Measurements from ENCODE around the gene NADSYN1.

NADSYN1 gene

DNA sequence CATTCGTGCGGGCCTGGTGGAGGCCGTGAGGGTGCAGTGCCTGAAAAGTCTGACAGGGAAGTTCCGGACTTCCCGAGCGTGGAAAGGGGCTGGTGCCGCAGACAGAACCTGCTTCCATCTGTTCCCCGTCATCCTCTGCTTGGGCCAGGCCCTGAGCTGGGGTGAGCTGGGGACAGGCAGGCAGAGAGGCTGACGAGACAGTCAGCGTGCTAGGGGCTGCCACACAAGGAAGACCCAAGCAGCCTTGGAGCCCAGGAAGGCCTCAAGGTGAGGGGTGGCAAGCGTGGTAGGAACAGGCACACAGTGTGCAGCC, 25.5 kb downstream of the NADSYN1 start:
- H3K4me3 ChIP-seq (ENCODE audit: insufficient read depth, low read depth, low read length, poor library complexity, severe bottlenecking): no peak overlapping the region
- no peak overlapping the region for H3K27ac ChIP-seq (ENCODE audit: insufficient read depth, low read length, poor library complexity, severe bottlenecking)
- no peak for DNase-seq
- H3K36me3 ChIP-seq (ENCODE audit: control insufficient read depth, insufficient read depth, low read length): peaks cover 91% of the 10 kb centered on the region
- no peaks in the 10 kb centered on the region for H3K27me3 ChIP-seq (replicated peaks; ENCODE audit: control insufficient read depth, insufficient read depth, low read length, poor library complexity, severe bottlenecking)
- H3K4me1 ChIP-seq (ENCODE audit: control insufficient read depth, insufficient read depth, low read length, poor library complexity, severe bottlenecking): no peaks in the 10 kb centered on the region
- no peaks in the 10 kb centered on the region for H3K9me3 ChIP-seq (ENCODE audit: control insufficient read depth, low read length)

DNA sequence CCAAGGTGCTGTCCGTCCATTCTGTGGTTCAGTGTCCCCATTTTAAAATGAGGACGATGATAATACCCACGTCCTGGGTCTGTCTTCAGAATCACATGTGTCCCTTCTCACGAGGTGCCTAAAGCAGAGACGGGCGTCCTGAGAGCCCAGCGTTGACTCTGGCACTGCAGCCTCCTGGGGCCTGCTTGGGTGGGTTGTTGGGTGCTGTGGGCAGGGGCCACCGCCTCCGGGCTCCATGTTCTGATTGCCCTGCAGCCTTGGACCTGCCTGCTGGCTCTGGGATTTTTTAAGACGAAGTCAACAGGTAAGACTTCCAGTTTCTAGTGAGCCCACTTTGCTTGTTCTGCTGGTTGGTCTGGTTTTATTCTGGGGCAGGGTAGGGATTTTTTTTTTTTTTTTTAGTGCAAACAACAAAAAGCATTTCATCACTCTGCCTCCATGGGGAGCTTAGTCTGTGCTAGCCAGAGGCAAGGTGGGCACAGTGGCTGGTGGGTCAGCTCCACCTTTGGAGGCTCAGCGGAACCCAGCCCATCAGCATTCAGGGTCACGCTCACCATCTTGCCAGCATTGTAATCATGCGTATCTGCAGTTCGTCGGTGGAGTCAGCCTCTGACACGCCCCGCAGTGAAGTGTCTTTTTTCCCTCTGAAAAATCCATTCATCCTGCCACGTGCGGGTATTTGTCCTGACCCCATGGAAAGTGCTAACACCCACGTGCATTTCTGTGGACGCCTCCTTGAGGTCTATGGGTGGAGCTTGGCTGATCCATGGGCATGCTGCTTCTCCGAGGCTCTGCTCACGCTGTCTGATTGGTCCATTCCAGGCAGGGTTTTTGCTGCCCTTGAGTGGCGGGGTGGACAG, 28.3 kb downstream of the NADSYN1 start:
- no peak for DNase-seq
- Histone ChIP-seq H3K27me3 (replicated peaks; ENCODE audit: control insufficient read depth, insufficient read depth, low read length, poor library complexity, severe bottlenecking) (no peaks in the 10 kb centered on the region), H3K4me1 (ENCODE audit: control insufficient read depth, insufficient read depth, low read length, poor library complexity, severe bottlenecking) (no peaks in the 10 kb centered on the region), H3K4me3 (ENCODE audit: insufficient read depth, low read depth, low read length, poor library complexity, severe bottlenecking) (no peak overlapping the region), H3K27ac (ENCODE audit: insufficient read depth, low read length, poor library complexity, severe bottlenecking) (no peak overlapping the region), H3K36me3 (ENCODE audit: control insufficient read depth, insufficient read depth, low read length) (peaks cover 95% of the 10 kb centered on the region), H3K9me3 (ENCODE audit: control insufficient read depth, low read length) (no peaks in the 10 kb centered on the region)

DNA sequence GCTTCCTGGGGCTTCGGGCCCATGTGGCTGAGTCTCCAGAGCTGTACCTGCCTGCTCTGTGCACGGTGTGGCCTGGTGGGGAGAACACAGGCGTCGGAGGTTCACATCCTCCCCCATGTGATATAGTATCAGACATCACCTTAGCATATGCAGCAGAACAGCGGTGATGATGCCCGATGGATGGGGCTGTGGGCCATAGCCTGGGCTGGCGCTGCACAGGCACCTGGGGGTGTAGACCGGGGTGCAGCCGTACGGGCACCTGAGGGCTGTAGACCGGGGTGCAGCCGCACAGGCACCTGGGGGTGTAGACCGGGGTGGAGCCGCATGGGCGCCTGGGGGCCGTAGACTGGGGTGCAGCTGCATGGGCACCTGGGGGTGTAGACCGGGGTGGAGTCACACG, 29.2 kb downstream of the NADSYN1 start:
- no peak overlapping the region for H3K4me3 ChIP-seq (ENCODE audit: insufficient read depth, low read depth, low read length, poor library complexity, severe bottlenecking)
- no peak overlapping the region for H3K27ac ChIP-seq (ENCODE audit: insufficient read depth, low read length, poor library complexity, severe bottlenecking)
- peaks cover 89% of the 10 kb centered on the region for H3K36me3 ChIP-seq (ENCODE audit: control insufficient read depth, insufficient read depth, low read length)
- H3K27me3 ChIP-seq (replicated peaks; ENCODE audit: control insufficient read depth, insufficient read depth, low read length, poor library complexity, severe bottlenecking): no peaks in the 10 kb centered on the region
- DNase-seq: no peak
- H3K9me3 ChIP-seq (ENCODE audit: control insufficient read depth, low read length): no peaks in the 10 kb centered on the region
- H3K4me1 ChIP-seq (ENCODE audit: control insufficient read depth, insufficient read depth, low read length, poor library complexity, severe bottlenecking): no peaks in the 10 kb centered on the region

DNA sequence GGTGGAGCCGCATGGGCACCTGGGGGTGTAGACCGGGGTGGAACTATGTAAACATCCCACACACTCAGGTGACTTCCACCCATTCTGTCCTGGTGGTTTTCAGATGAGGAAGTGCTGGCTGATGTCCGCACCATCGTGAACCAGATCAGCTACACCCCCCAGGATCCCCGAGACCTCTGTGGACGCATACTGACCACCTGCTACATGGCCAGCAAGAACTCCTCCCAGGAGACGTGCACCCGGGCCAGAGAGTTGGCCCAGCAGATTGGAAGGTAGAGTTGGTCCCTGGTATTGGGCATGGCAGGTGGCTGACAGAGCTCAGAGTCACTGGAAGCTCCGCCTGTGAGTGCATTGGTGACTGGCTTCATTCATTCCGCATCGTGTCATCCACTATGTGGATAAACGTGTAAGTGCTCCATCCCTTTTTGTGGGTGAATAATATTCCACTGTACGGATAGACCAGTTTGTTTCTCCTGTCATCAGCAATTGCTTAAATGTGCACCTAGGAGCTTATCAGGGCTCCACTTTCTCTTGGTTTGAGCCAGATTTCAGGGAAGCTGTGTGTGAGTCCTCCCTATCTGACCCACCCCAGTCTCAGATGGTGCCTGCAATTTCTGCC, 29.9 kb downstream of the NADSYN1 start:
- Histone ChIP-seq H3K36me3 (ENCODE audit: control insufficient read depth, insufficient read depth, low read length) (peaks cover 84% of the 10 kb centered on the region), H3K9me3 (ENCODE audit: control insufficient read depth, low read length) (no peaks in the 10 kb centered on the region), H3K27ac (ENCODE audit: insufficient read depth, low read length, poor library complexity, severe bottlenecking) (no peak overlapping the region), H3K4me3 (ENCODE audit: insufficient read depth, low read depth, low read length, poor library complexity, severe bottlenecking) (no peak overlapping the region), H3K4me1 (ENCODE audit: control insufficient read depth, insufficient read depth, low read length, poor library complexity, severe bottlenecking) (no peaks in the 10 kb centered on the region), H3K27me3 (replicated peaks; ENCODE audit: control insufficient read depth, insufficient read depth, low read length, poor library complexity, severe bottlenecking) (no peaks in the 10 kb centered on the region)
- no peak for DNase-seq

DNA sequence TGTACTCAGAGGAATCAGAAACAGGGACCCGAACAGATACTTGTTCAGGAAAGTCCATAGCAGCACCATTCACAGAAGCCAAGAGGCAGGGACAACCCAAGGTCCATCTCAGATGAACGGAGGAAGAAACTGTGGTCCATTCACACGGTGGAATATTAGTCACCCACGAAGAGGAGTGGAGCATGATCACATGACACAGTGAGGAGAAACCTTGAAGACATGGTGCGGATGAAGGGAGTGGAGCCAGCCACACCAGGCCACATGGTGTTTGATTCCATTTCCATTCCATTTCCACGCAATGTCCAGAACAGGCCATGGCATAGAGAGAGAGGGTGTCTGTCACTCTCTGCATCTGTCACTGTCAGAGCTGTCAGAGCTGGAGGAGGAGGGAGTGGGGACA, 30.7 kb downstream of the NADSYN1 start:
- Histone ChIP-seq H3K27ac (ENCODE audit: insufficient read depth, low read length, poor library complexity, severe bottlenecking) (no peak overlapping the region), H3K36me3 (ENCODE audit: control insufficient read depth, insufficient read depth, low read length) (peaks cover 81% of the 10 kb centered on the region), H3K4me3 (ENCODE audit: insufficient read depth, low read depth, low read length, poor library complexity, severe bottlenecking) (no peak overlapping the region), H3K27me3 (replicated peaks; ENCODE audit: control insufficient read depth, insufficient read depth, low read length, poor library complexity, severe bottlenecking) (no peaks in the 10 kb centered on the region), H3K9me3 (ENCODE audit: control insufficient read depth, low read length) (no peaks in the 10 kb centered on the region), H3K4me1 (ENCODE audit: control insufficient read depth, insufficient read depth, low read length, poor library complexity, severe bottlenecking) (no peaks in the 10 kb centered on the region)
- DNase-seq: no peak

DNA sequence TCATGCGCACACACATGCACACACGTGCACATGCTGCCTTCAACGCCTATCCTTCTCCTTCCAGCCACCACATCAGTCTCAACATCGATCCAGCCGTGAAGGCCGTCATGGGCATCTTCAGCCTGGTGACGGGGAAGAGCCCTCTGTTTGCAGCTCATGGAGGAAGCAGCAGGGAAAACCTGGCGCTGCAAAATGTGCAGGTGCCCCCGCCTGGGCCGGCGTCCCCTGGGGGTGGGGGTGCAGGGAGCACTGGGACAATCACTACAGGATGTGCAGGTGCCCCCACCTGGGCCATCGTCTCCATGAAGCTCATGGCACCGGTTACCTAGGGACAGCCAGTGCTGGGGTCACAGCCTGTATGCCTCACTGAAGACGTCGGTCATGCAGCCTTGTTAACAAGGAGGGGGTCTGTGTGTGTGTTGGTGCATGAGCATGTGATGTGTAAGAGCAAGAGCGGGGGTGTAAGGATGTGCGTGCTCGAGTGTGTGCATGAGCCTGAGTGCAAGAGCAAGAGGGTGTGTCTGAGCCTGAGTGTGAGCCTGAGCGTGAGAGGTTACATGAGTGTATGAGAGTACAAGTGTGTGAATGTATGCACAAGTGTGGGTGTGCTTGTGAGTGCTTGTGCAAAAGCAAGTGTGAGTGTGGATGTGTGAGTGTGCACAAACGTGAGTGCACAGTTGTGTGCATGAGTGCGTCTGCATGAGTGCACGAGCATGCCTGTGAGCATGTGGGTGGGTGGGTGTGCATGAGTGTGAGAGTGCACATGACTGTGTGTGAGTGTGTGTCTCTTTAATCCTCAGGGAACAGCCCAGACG, 31.5 kb downstream of the NADSYN1 start:
- DNase-seq: no peak

DNA sequence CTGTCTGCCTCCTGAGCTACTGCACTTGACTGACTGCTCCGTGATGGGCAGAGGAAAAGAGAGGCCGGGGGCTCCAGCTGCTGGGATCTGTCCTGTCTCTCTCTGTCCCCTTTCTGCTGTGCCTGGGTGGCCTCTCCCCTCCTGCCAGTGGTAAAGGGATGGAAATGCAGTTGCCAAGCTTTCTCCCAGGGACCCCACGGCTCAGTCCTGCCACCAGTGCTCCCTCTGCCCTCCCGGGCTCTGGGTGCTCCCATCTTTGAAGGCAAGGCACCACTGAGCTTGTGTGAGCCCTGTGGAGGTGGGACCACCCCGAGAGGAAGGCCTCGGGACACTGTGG, 32.0 kb downstream of the NADSYN1 start:
- no peak for DNase-seq
- Histone ChIP-seq H3K27me3 (replicated peaks; ENCODE audit: control insufficient read depth, insufficient read depth, low read length, poor library complexity, severe bottlenecking) (no peaks in the 10 kb centered on the region), H3K9me3 (ENCODE audit: control insufficient read depth, low read length) (no peaks in the 10 kb centered on the region), H3K4me1 (ENCODE audit: control insufficient read depth, insufficient read depth, low read length, poor library complexity, severe bottlenecking) (no peaks in the 10 kb centered on the region), H3K36me3 (ENCODE audit: control insufficient read depth, insufficient read depth, low read length) (peaks cover 72% of the 10 kb centered on the region), H3K4me3 (ENCODE audit: insufficient read depth, low read depth, low read length, poor library complexity, severe bottlenecking) (no peak overlapping the region), H3K27ac (ENCODE audit: insufficient read depth, low read length, poor library complexity, severe bottlenecking) (no peak overlapping the region)

More for the DNA sequence above, 31.5 kb downstream of the NADSYN1 start:
- Histone ChIP-seq H3K36me3 (ENCODE audit: control insufficient read depth, insufficient read depth, low read length) (peaks cover 74% of the 10 kb centered on the region), H3K4me1 (ENCODE audit: control insufficient read depth, insufficient read depth, low read length, poor library complexity, severe bottlenecking) (no peaks in the 10 kb centered on the region), H3K27ac (ENCODE audit: insufficient read depth, low read length, poor library complexity, severe bottlenecking) (no peak overlapping the region), H3K4me3 (ENCODE audit: insufficient read depth, low read depth, low read length, poor library complexity, severe bottlenecking) (no peak overlapping the region), H3K9me3 (ENCODE audit: control insufficient read depth, low read length) (no peaks in the 10 kb centered on the region), H3K27me3 (replicated peaks; ENCODE audit: control insufficient read depth, insufficient read depth, low read length, poor library complexity, severe bottlenecking) (no peaks in the 10 kb centered on the region)

DNA sequence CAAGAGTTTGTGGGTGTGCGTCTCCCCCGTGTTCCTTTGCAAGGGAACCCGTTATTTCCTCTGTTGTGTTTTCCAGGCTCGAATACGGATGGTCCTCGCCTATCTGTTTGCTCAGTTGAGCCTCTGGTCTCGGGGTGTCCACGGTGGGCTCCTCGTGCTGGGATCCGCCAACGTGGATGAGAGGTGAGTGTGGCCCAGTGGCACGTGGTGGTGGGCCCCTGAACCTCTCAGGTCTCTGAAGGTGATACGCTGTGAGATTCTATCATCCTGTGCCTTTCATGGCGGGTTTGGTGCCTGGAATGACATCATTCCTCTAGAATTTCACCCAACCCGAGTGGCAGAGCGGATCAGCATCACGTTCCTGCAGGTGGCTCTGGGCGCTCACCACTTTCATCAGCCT, 32.5 kb downstream of the NADSYN1 start:
- Histone ChIP-seq H3K36me3 (ENCODE audit: control insufficient read depth, insufficient read depth, low read length) (peaks cover 74% of the 10 kb centered on the region), H3K27ac (ENCODE audit: insufficient read depth, low read length, poor library complexity, severe bottlenecking) (no peak overlapping the region), H3K27me3 (replicated peaks; ENCODE audit: control insufficient read depth, insufficient read depth, low read length, poor library complexity, severe bottlenecking) (no peaks in the 10 kb centered on the region), H3K4me3 (ENCODE audit: insufficient read depth, low read depth, low read length, poor library complexity, severe bottlenecking) (no peak overlapping the region), H3K4me1 (ENCODE audit: control insufficient read depth, insufficient read depth, low read length, poor library complexity, severe bottlenecking) (no peaks in the 10 kb centered on the region), H3K9me3 (ENCODE audit: control insufficient read depth, low read length) (no peaks in the 10 kb centered on the region)
- DNase-seq: no peak

DNA sequence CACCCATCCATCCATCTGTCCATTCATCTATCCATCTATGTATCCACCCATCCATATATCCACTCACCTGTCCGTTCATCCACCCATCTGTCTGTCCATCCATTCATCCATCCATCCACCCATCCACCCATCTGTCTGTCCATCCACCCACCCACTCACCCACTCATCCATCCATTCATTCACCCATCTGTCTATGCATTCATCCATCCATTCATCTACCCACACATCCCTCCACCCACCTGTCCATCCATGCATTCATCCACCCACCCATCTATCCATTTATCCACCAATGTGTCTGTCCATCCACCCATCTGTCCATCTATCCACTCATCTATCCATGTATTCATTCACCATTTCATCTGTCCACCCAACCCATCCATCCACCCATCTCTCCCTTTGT, 33.3 kb downstream of the NADSYN1 start:
- Histone ChIP-seq H3K27ac (ENCODE audit: insufficient read depth, low read length, poor library complexity, severe bottlenecking) (no peak overlapping the region), H3K36me3 (ENCODE audit: control insufficient read depth, insufficient read depth, low read length) (peaks cover 73% of the 10 kb centered on the region), H3K27me3 (replicated peaks; ENCODE audit: control insufficient read depth, insufficient read depth, low read length, poor library complexity, severe bottlenecking) (no peaks in the 10 kb centered on the region), H3K4me1 (ENCODE audit: control insufficient read depth, insufficient read depth, low read length, poor library complexity, severe bottlenecking) (no peaks in the 10 kb centered on the region), H3K4me3 (ENCODE audit: insufficient read depth, low read depth, low read length, poor library complexity, severe bottlenecking) (no peak overlapping the region), H3K9me3 (ENCODE audit: control insufficient read depth, low read length) (no peaks in the 10 kb centered on the region)
- DNase-seq: no peak

DNA sequence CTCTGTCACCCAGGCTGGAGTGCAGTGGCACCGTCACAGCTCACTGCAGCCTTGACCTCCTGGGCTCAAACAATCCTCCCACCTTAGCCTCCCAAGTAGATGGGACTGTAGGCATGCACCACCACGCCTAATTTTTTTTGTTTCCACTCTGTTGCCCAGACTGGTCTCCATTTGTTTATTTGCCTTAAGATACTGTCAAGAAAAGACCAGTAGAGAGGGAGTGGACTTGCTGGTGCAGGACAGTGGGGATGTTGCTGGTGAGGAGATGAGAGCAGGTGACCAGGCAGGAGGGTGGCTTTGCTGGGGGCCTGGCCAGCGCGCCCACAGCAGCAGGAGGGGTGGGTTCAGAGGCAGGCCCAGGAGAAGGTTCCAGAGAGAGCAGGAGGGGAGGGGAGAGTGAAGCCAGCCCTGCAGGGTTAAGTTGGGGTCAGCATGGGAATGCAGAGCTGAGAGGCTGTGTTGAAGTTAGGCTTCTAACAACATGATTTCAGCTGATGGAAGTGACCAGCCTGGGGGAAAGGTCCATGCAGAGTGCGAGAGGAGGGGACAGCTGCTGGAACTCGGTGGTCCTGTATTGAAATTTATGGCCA, 35.8 kb downstream of the NADSYN1 start:
- no peaks in the 10 kb centered on the region for H3K27me3 ChIP-seq (replicated peaks; ENCODE audit: control insufficient read depth, insufficient read depth, low read length, poor library complexity, severe bottlenecking)
- no peaks in the 10 kb centered on the region for H3K4me1 ChIP-seq (ENCODE audit: control insufficient read depth, insufficient read depth, low read length, poor library complexity, severe bottlenecking)
- no peak overlapping the region for H3K4me3 ChIP-seq (ENCODE audit: insufficient read depth, low read depth, low read length, poor library complexity, severe bottlenecking)
- DNase-seq: no peak
- H3K27ac ChIP-seq (ENCODE audit: insufficient read depth, low read length, poor library complexity, severe bottlenecking): no peak overlapping the region
- H3K9me3 ChIP-seq (ENCODE audit: control insufficient read depth, low read length): no peaks in the 10 kb centered on the region
- peaks cover 59% of the 10 kb centered on the region for H3K36me3 ChIP-seq (ENCODE audit: control insufficient read depth, insufficient read depth, low read length)

All from effector memory CD4-positive, alpha-beta T cell (primary cell).